Left ventricle myocardium inferior (tissue), 1 donor: ENCODE measurements around the gene RAP2C. TPM values are rescaled to one million over a fixed set of nuclear protein-coding genes. Genes with fewer than 3 reads are reported as not detected.

Experiments
- DNase-seq: peaks from one replicate; pipeline ENCODE4 v3.0.0-alpha.2; 2020
- H3K27ac ChIP-seq: fragments of 200-600 bp; replicated peaks from 2 replicates; pipeline ENCODE4 v1.8.0; 2021
- H3K27me3 ChIP-seq: fragments of 200-600 bp; 2 replicates; pipeline ENCODE4 v1.8.0; 2021; ENCODE audit warnings: low read depth
- H3K36me3 ChIP-seq: fragments of 200-600 bp; 2 replicates; pipeline ENCODE4 v1.8.0; 2021
- H3K4me1 ChIP-seq: fragments of 200-600 bp; 2 replicates; pipeline ENCODE4 v1.8.0; 2021
- H3K4me3 ChIP-seq: fragments of 200-600 bp; 2 replicates; pipeline ENCODE4 v1.8.0; 2021; ENCODE audit warnings: mild to moderate bottlenecking, moderate library complexity
- H3K9me3 ChIP-seq: fragments of 200-600 bp; replicated peaks from 2 replicates; pipeline ENCODE4 v1.8.0; 2021
- CTCF ChIP-seq: fragments of 200-600 bp; IDR thresholded peaks from 2 replicates; pipeline ENCODE4 v1.8.0; 2021; ENCODE audit warnings: antibody characterized with exemption, mild to moderate bottlenecking, borderline replicate concordance
- intact Hi-C: fragments of 100-400 bp; cut with micrococcal nuclease; formaldehyde crosslinking; loops from one replicate; pipeline ENCODE4 v1.11.0; 2022
- long read RNA-seq: library from polyadenylated mRNA; unstranded; transcript quantifications from one replicate; pipeline ENCODE4 v2.0.0, GENCODE V29; 2021
- total RNA-seq: library from RNA; stranded (reverse); fragmentation: NEBNext Ultra II Directional; extraction: Animal tissue kit (Norgen Biotek cat#: 25700); gene quantifications from one replicate; pipeline ENCODE4 v1.2.1, GENCODE V29; 2021
- donor health status: DM: no; HTN: yes; CAD: no; lungs with severe emphysema.

RAP2C gene
- total RNA-seq: 15.3 TPM
- long read RNA-seq, partial matches to known transcripts: 4 of 21 reads
- long read RNA-seq, other reads (novel, unspliced or antisense): 13 of 21 reads

GRCh38 chrX:132219343-132219768, at the start of gene RAP2C:
Gene RAP2C (minus strand): TSS chrX:132219447. CDS start chrX:132217268, 2,179 bp downstream.
- DNase-seq: peak; percentile 74
- Histone ChIP-seq H3K27me3 (no peaks in the 10 kb centered on the region), H3K9me3 (no peaks in the 10 kb centered on the region), H3K4me1 (peaks cover 28% of the 10 kb centered on the region), H3K36me3 (no peaks in the 10 kb centered on the region), H3K27ac (peak within 1 kb of the TSS; percentile 96), H3K4me3 (peak within 1 kb of the TSS; percentile 84)
- peak; percentile 69 for TF ChIP-seq CTCF
- intact Hi-C loops: no loop called here

- no peaks in the 10 kb centered on the region for H3K27me3 ChIP-seq
- intact Hi-C loops: no loop called here
- no peaks in the 10 kb centered on the region for H3K9me3 ChIP-seq
- no peak overlapping the region for H3K4me3 ChIP-seq
- H3K27ac ChIP-seq: no peak overlapping the region
- H3K36me3 ChIP-seq: no peaks in the 10 kb centered on the region
- DNase-seq: no peak
- no peak for TF ChIP-seq CTCF
- no peaks in the 10 kb centered on the region for H3K4me1 ChIP-seq
Measured at GRCh38 chrX:132267392-132267791, 48.1 kb upstream of the RAP2C start.

- TF ChIP-seq CTCF: no peak
- DNase-seq: no peak
- H3K4me1 ChIP-seq: no peaks in the 10 kb centered on the region
Measured at GRCh38 chrX:132266583-132267355, 47.5 kb upstream of the RAP2C start.

GRCh38 chrX:132263127-132263526, 43.9 kb upstream of the RAP2C start:
- intact Hi-C loops: no loop called here
- Histone ChIP-seq H3K4me1 (no peaks in the 10 kb centered on the region), H3K4me3 (no peak overlapping the region), H3K36me3 (no peaks in the 10 kb centered on the region), H3K27ac (no peak overlapping the region), H3K27me3 (no peaks in the 10 kb centered on the region), H3K9me3 (no peaks in the 10 kb centered on the region)
- DNase-seq: no peak
- TF ChIP-seq CTCF: no peak

More at GRCh38 chrX:132266583-132267355, 47.5 kb upstream of the RAP2C start:
- Histone ChIP-seq H3K36me3 (no peaks in the 10 kb centered on the region), H3K27me3 (no peaks in the 10 kb centered on the region), H3K4me3 (no peak overlapping the region), H3K9me3 (no peaks in the 10 kb centered on the region), H3K27ac (no peak overlapping the region)
- intact Hi-C loops: no loop called here

GRCh38 chrX:132258509-132258908, 39.3 kb upstream of the RAP2C start:
- Histone ChIP-seq H3K4me1 (no peaks in the 10 kb centered on the region), H3K9me3 (no peaks in the 10 kb centered on the region), H3K27ac (no peak overlapping the region), H3K27me3 (no peaks in the 10 kb centered on the region), H3K36me3 (no peaks in the 10 kb centered on the region), H3K4me3 (no peak overlapping the region)
- DNase-seq: no peak
- intact Hi-C loops: no loop called here
- no peak for TF ChIP-seq CTCF
